ENCODE measurements around the gene HSFX4.
A peak's percentile ranks its signal among the peaks of the same experiment; 100 is the strongest.
"Not testable (repeated sequence)": the region's sequence is repeated elsewhere in the genome, so short reads cannot be mapped to it uniquely, and the experiment has no call there.

HSFX4 gene

GRCh38 chrX:149937328-149937727 lies 8.0 kb downstream of the HSFX4 start:
- DNase-seq (ENCODE audit: extremely low read depth in 1 of 2, low read depth in 1 of 2): not testable (repeated sequence)

- DNase-seq (ENCODE audit: extremely low read depth in 1 of 2, low read depth in 1 of 2): no peak
Measured at GRCh38 chrX:149937871-149938426, 8.6 kb downstream of the HSFX4 start.

- DNase-seq (ENCODE audit: extremely low read depth in 1 of 2, low read depth in 1 of 2): peak; percentile 76 to 85
Measured at GRCh38 chrX:149938427-149938880, 9.1 kb downstream of the HSFX4 start, which contains the start of gene EOLA2. Gene EOLA2 (minus strand): TSS chrX:149938491. CDS start chrX:149933874, 4,617 bp downstream.

- DNase-seq (ENCODE audit: extremely low read depth in 1 of 2, low read depth in 1 of 2): peak; percentile 78 to 79
Measured at GRCh38 chrX:149938881-149939654, 9.7 kb downstream of the HSFX4 start.

GRCh38 chrX:149939655-149939904 lies 10.2 kb downstream of the HSFX4 start:
- DNase-seq (ENCODE audit: extremely low read depth in 1 of 2, low read depth in 1 of 2): no peak

- DNase-seq (ENCODE audit: extremely low read depth in 1 of 2, low read depth in 1 of 2): peak; percentile 73 to 80
Measured at GRCh38 chrX:149939905-149940673, 10.7 kb downstream of the HSFX4 start.

- DNase-seq (ENCODE audit: extremely low read depth in 1 of 2, low read depth in 1 of 2): not testable (repeated sequence)
Measured at GRCh38 chrX:149940674-149941024, 11.3 kb downstream of the HSFX4 start.

GRCh38 chrX:149945087-149945670 lies 15.8 kb downstream of the HSFX4 start:
- DNase-seq (ENCODE audit: extremely low read depth in 1 of 2, low read depth in 1 of 2): not testable (repeated sequence)

GRCh38 chrX:149945820-149946219 lies 16.4 kb downstream of the HSFX4 start:
- not testable (repeated sequence) for DNase-seq (ENCODE audit: extremely low read depth in 1 of 2, low read depth in 1 of 2)

GRCh38 chrX:149946932-149947331 lies 17.6 kb downstream of the HSFX4 start:
- not testable (repeated sequence) for DNase-seq (ENCODE audit: extremely low read depth in 1 of 2, low read depth in 1 of 2)

GRCh38 chrX:149948016-149948415 lies 18.6 kb downstream of the HSFX4 start:
- DNase-seq (ENCODE audit: extremely low read depth in 1 of 2, low read depth in 1 of 2): no peak

- DNase-seq (ENCODE audit: extremely low read depth in 1 of 2, low read depth in 1 of 2): no peak
Measured at GRCh38 chrX:149949743-149950436, 20.5 kb downstream of the HSFX4 start.

GRCh38 chrX:149950681-149951080 lies 21.3 kb downstream of the HSFX4 start:
- no peak for DNase-seq (ENCODE audit: extremely low read depth in 1 of 2, low read depth in 1 of 2)

GRCh38 chrX:149961572-149961971 lies 32.2 kb downstream of the HSFX4 start:
- DNase-seq (ENCODE audit: extremely low read depth in 1 of 2, low read depth in 1 of 2): no peak

- no peak for DNase-seq (ENCODE audit: extremely low read depth in 1 of 2, low read depth in 1 of 2)
Measured at GRCh38 chrX:149962010-149962409, 32.6 kb downstream of the HSFX4 start.

GRCh38 chrX:149962859-149963757 lies 33.7 kb downstream of the HSFX4 start:
- DNase-seq (ENCODE audit: extremely low read depth in 1 of 2, low read depth in 1 of 2): no peak

- no peak for DNase-seq (ENCODE audit: extremely low read depth in 1 of 2, low read depth in 1 of 2)
Measured at GRCh38 chrX:149979126-149979644, 49.8 kb downstream of the HSFX4 start.
